ENCODE results near the gene PPP1R36.

PPP1R36 gene

DNA sequence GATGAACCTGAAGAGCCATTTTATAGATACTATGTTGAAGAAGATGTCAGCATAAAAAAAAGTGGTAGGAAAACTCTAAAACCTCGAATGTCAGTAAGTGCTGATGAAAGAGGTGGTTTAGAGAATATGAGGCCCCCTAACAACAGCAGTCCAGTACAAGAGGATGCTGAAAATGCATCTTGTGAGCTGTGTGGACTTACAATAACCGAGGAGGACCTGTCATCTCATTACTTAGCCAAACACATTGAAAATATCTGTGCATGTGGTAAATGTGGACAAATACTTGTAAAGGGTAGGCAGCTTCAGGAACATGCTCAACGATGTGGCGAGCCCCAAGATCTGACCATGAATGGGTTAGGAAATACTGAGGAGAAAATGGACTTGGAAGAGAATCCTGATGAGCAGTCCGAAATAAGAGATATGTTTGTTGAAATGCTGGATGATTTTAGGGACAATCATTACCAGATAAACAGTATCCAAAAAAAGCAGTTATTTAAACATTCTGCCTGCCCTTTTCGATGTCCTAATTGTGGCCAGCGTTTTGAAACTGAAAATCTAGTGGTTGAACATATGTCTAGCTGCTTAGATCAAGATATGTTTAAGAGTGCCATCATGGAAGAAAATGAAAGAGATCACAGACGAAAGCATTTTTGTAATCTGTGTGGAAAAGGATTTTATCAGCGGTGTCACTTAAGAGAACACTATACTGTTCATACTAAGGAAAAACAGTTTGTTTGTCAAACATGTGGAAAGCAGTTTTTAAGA is 27.0 kb upstream of the PPP1R36 start:
- DNase-seq = peak; percentile 61
- Histone ChIP-seq H3K9me2 (replicated peaks; ENCODE audit: insufficient read depth, low read length) (no peaks in the 10 kb centered on the region), H2AFZ (ENCODE audit: low read length) (no peak overlapping the region), H3K36me3 (replicated peaks; ENCODE audit: insufficient read depth, low read length) (no peaks in the 10 kb centered on the region), H3F3A (ENCODE audit: insufficient read depth, low read length) (peaks cover 20% of the 10 kb centered on the region), H3K4me2 (ENCODE audit: low read depth, low read length) (peak overlapping the region; percentile 86), H3K27me3 (replicated peaks; ENCODE audit: insufficient read depth, low read length) (no peaks in the 10 kb centered on the region), H4K20me1 (ENCODE audit: insufficient read depth, low read length) (peaks cover 8% of the 10 kb centered on the region), H3K9me3 (replicated peaks; ENCODE audit: insufficient read depth, low read length) (no peaks in the 10 kb centered on the region), H3K9ac (ENCODE audit: low read length) (peak overlapping the region; percentile 19; the same call in 1 of the 2 replicates), H3K27ac (ENCODE audit: low read length) (peak overlapping the region; percentile 76), H3K79me2 (ENCODE audit: low read length) (peaks cover 52% of the 10 kb centered on the region), H3K4me1 (ENCODE audit: low read length) (peaks cover 24% of the 10 kb centered on the region), H3K4me3 (ENCODE audit: low read length) (peak overlapping the region; percentile 44)
- TF ChIP-seq EZH2phosphoT487 (IDR thresholded peaks at IDR 0.05; ENCODE audit: low read length) (no peak), EZH2 (optimal IDR thresholded peaks at IDR 0.05; ENCODE audit: low read depth, low read length) (no peak), CTCF (IDR thresholded peaks at IDR 0.05; ENCODE audit: low read length) (no peak)

DNA sequence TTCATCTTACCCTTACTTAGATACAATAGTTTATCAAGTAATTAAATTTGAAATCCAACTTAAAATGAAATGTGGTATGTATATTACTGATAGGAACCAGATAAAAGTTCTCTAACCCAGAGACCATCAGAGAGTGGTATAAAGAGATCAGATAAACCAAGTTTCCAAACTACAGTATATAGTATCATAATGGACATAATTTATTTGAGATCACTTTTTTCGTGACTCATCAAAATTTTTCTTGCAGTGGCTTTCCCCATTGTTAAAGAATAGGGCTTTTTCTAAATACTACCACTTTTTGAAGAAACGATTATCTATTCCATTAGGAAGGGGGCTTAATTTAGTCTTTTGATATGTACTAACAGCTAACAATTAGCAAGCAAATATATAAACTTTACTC is 24.4 kb upstream of the PPP1R36 start:
- Histone ChIP-seq H3K4me1 (ENCODE audit: low read length) (peaks cover 18% of the 10 kb centered on the region), H2AFZ (ENCODE audit: low read length) (no peak overlapping the region), H3K4me3 (ENCODE audit: low read length) (no peak overlapping the region), H3K4me2 (ENCODE audit: low read depth, low read length) (no peak overlapping the region), H3F3A (ENCODE audit: insufficient read depth, low read length) (peaks cover 20% of the 10 kb centered on the region), H3K79me2 (ENCODE audit: low read length) (peaks cover 27% of the 10 kb centered on the region), H3K27ac (ENCODE audit: low read length) (no peak overlapping the region), H4K20me1 (ENCODE audit: insufficient read depth, low read length) (peaks cover 8% of the 10 kb centered on the region), H3K9me2 (replicated peaks; ENCODE audit: insufficient read depth, low read length) (no peaks in the 10 kb centered on the region), H3K36me3 (replicated peaks; ENCODE audit: insufficient read depth, low read length) (no peaks in the 10 kb centered on the region), H3K27me3 (replicated peaks; ENCODE audit: insufficient read depth, low read length) (no peaks in the 10 kb centered on the region), H3K9ac (ENCODE audit: low read length) (no peak overlapping the region), H3K9me3 (replicated peaks; ENCODE audit: insufficient read depth, low read length) (no peaks in the 10 kb centered on the region)
- TF ChIP-seq EZH2 (optimal IDR thresholded peaks at IDR 0.05; ENCODE audit: low read depth, low read length) = no peak
- no peak for TF ChIP-seq EZH2phosphoT487 (IDR thresholded peaks at IDR 0.05; ENCODE audit: low read length)
- TF ChIP-seq CTCF (IDR thresholded peaks at IDR 0.05; ENCODE audit: low read length) = no peak
- no peak for DNase-seq

- Histone ChIP-seq H3K9me3 (replicated peaks; ENCODE audit: insufficient read depth, low read length) (no peaks in the 10 kb centered on the region), H3K9me2 (replicated peaks; ENCODE audit: insufficient read depth, low read length) (no peaks in the 10 kb centered on the region), H3K27me3 (replicated peaks; ENCODE audit: insufficient read depth, low read length) (no peaks in the 10 kb centered on the region), H3K27ac (ENCODE audit: low read length) (no peak overlapping the region), H2AFZ (ENCODE audit: low read length) (no peak overlapping the region), H3F3A (ENCODE audit: insufficient read depth, low read length) (no peaks in the 10 kb centered on the region), H3K4me3 (ENCODE audit: low read length) (no peak overlapping the region), H4K20me1 (ENCODE audit: insufficient read depth, low read length) (no peaks in the 10 kb centered on the region), H3K9ac (ENCODE audit: low read length) (no peak overlapping the region), H3K4me1 (ENCODE audit: low read length) (no peaks in the 10 kb centered on the region), H3K79me2 (ENCODE audit: low read length) (no peaks in the 10 kb centered on the region), H3K4me2 (ENCODE audit: low read depth, low read length) (no peak overlapping the region), H3K36me3 (replicated peaks; ENCODE audit: insufficient read depth, low read length) (no peaks in the 10 kb centered on the region)
- DNase-seq = no peak
- no peak for TF ChIP-seq EZH2phosphoT487 (IDR thresholded peaks at IDR 0.05; ENCODE audit: low read length)
- TF ChIP-seq CTCF (IDR thresholded peaks at IDR 0.05; ENCODE audit: low read length) = no peak
- TF ChIP-seq EZH2 (optimal IDR thresholded peaks at IDR 0.05; ENCODE audit: low read depth, low read length) = no peak
These were observed 18.2 kb upstream of the PPP1R36 start for GRCh38 chr14:64531567-64531966.
